NCI-H1694 treated with DMSO at 0.1 percent for 48 hours (cell line): ENCODE data around the gene WDR64.

ENCODE experiments used
- DNase-seq: peaks from one replicate; lab custom pipeline; 2025; lab: John Stamatoyannopoulos, UW

The WDR64 gene

GRCh38 chr1:241738284-241739078, 86.4 kb downstream of the WDR64 start:
- DNase-seq: no peak

GRCh38 chr1:241742084-241742483, 90.0 kb downstream of the WDR64 start:
- DNase-seq: no peak

- no peak for DNase-seq
Observed at GRCh38 chr1:241744591-241744990, 92.5 kb downstream of the WDR64 start.

- no peak for DNase-seq
Observed at GRCh38 chr1:241747992-241748391, 95.9 kb downstream of the WDR64 start.

GRCh38 chr1:241749041-241749944, 97.2 kb downstream of the WDR64 start:
- DNase-seq: no peak

- no peak for DNase-seq
Observed at GRCh38 chr1:241749945-241750695, 98.0 kb downstream of the WDR64 start.

- DNase-seq: no peak
Observed at GRCh38 chr1:241751524-241751923, 99.4 kb downstream of the WDR64 start.

- DNase-seq: no peak
Observed at GRCh38 chr1:241762713-241763339, 110.7 kb downstream of the WDR64 start.

GRCh38 chr1:241765390-241765789, 113.3 kb downstream of the WDR64 start:
- no peak for DNase-seq

- no peak for DNase-seq
Observed at GRCh38 chr1:241767737-241768136, 115.7 kb downstream of the WDR64 start.

- no peak for DNase-seq
Observed at GRCh38 chr1:241770115-241770514, 118.0 kb downstream of the WDR64 start.

GRCh38 chr1:241771117-241771516, 119.0 kb downstream of the WDR64 start:
- no peak for DNase-seq

GRCh38 chr1:241772932-241773500, 120.9 kb downstream of the WDR64 start:
- no peak for DNase-seq

- DNase-seq: no peak
Observed at GRCh38 chr1:241773991-241774390, 121.9 kb downstream of the WDR64 start.

GRCh38 chr1:241775021-241775420, 122.9 kb downstream of the WDR64 start:
- DNase-seq: no peak

GRCh38 chr1:241776911-241777310, 124.8 kb downstream of the WDR64 start:
- DNase-seq: no peak

GRCh38 chr1:241778117-241778516, 126.0 kb downstream of the WDR64 start:
- no peak for DNase-seq

GRCh38 chr1:241779897-241780296, 127.8 kb downstream of the WDR64 start:
- DNase-seq: no peak

- no peak for DNase-seq
Observed at GRCh38 chr1:241782396-241782795, 130.3 kb downstream of the WDR64 start.

GRCh38 chr1:241787691-241788090, 135.6 kb downstream of the WDR64 start:
- no peak for DNase-seq

- DNase-seq: no peak
Observed at GRCh38 chr1:241789061-241789460, 137.0 kb downstream of the WDR64 start.

- DNase-seq: no peak
Observed at GRCh38 chr1:241799416-241799815, 147.3 kb downstream of the WDR64 start.
